ENCODE data around the gene SPEM3. TPM values are rescaled to one million over a fixed set of nuclear protein-coding genes. Genes with fewer than 3 reads are reported as not detected.

The SPEM3 gene
- total RNA-seq, 4 donors from 2014 or later: not detected

DNA sequence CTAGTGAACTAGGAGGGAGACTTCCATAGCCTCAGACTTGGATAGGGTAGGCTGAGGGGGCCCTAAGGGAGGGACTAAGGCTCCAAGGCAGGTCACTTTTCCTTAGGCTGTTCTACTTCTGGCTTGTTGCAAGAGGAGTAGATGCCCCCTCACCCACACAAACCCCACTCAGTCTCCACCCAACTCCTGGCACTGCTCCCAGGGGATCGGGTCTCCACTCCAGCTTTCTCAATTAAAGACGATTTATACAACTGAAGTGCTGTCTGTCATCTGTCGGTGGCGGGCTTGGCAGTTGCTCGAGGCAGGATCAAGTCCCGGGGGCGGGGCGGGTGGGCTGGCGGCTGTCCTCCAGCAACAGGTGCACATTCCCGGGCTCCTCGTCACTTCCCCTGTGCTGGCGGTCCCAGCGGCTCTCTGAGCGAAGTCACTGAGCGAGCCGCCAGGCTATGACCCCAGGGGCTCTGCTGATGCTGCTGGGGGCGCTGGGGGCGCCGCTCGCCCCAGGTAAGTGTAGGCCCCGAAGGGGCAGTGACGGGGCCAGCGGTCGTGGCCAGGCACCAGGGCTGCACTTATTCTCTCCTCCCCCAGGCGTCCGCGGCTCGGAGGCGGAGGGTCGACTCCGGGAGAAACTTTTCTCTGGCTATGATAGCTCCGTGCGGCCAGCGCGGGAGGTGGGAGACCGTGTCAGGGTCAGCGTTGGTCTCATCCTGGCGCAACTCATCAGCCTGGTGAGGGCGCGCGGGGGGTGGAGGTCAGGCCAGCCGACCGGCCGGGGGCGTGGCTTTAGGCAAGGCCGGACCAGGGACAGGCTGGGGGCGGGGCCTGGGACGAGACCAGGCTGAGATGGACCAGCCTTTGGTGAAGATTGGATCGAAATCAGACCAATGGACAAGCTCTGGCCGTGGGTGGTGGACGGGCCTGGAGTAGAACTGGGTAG is 16.3 kb downstream of the SPEM3 start, which contains the start of gene CHRNB1:
TSS of gene CHRNB1 (plus strand) at position 380 of the 937 bp plus-strand sequence. CDS start at position 447, 67 bp downstream.
- TF ChIP-seq CTCF (IDR thresholded peaks at IDR 0.05 in 4 of 5, conservative IDR thresholded peaks at IDR 0.05 in 1 of 5) (peak in 3 of 5 experiments; percentile 18 to 34 (median 34)), POLR2A (IDR thresholded peaks at IDR 0.05) (peak; percentile 75 to 87)
- Histone ChIP-seq H3K9me3 (no peaks in the 10 kb centered on the region), H3K27ac (peak within 1 kb of the TSS; percentile 94 to 100 (median 98)), H3K4me3 (peak within 1 kb of the TSS; percentile 69 to 87 (median 77)), H3K4me1 (peaks cover 22 to 42% of the 10 kb centered on the region in 2 donors), H3K27me3 (no peaks in the 10 kb centered on the region), H3K36me3 (peaks cover 0 to 20% of the 10 kb centered on the region in 2 donors)
- ATAC-seq: peak; percentile 78 to 81
- in situ Hi-C loops (cut with MboI; ENCODE audit: low sequenced_read_pairs in 4 of 4): loop anchor here in 2 of 4 donors (5.0 to 25.0 kb wide), 2 partner anchors 32 to 117 kb away; partner anchors contain the start of genes SENP3 (in 1 of the 2), TNFSF13 (in 1 of the 2) and ZBTB4 (in 1 of the 2)
- intact Hi-C loops (cut with DNase I; ENCODE audit: low total_unique reads): loop anchor here (2.0 kb wide), 2 partner anchors 32 to 116 kb away; partner anchors contain the start of gene SENP3
- peak; percentile 78 to 91 for DNase-seq

- peak overlapping the region; percentile 69 to 87 (median 77) for H3K4me3 ChIP-seq
- no peaks in the 10 kb centered on the region for H3K27me3 ChIP-seq
- in situ Hi-C loops (cut with MboI; ENCODE audit: low sequenced_read_pairs in 4 of 4) (loop anchor here in 1 of 4 donors (25.0 kb wide), 1 partner anchor 117 kb away; the partner anchor contains the start of genes SENP3 and TNFSF13), intact Hi-C loops (cut with DNase I; ENCODE audit: low total_unique reads) (loop anchor here (2.0 kb wide), 2 partner anchors 31 to 115 kb away; partner anchors contain the start of gene SENP3)
- peaks cover 0 to 26% of the 10 kb centered on the region in 2 donors for H3K36me3 ChIP-seq
- peak overlapping the region; percentile 94 to 100 (median 98) for H3K27ac ChIP-seq
- ATAC-seq: peak; percentile 23 to 34
- peaks cover 15 to 40% of the 10 kb centered on the region in 2 donors for H3K4me1 ChIP-seq
- DNase-seq: no peak
- no peak for TF ChIP-seq CTCF (IDR thresholded peaks at IDR 0.05 in 4 of 5, conservative IDR thresholded peaks at IDR 0.05 in 1 of 5)
- no peak for TF ChIP-seq POLR2A (IDR thresholded peaks at IDR 0.05)
- no peaks in the 10 kb centered on the region for H3K9me3 ChIP-seq
Measured at GRCh38 chr17:7445619-7445968, 16.9 kb downstream of the SPEM3 start.

DNA sequence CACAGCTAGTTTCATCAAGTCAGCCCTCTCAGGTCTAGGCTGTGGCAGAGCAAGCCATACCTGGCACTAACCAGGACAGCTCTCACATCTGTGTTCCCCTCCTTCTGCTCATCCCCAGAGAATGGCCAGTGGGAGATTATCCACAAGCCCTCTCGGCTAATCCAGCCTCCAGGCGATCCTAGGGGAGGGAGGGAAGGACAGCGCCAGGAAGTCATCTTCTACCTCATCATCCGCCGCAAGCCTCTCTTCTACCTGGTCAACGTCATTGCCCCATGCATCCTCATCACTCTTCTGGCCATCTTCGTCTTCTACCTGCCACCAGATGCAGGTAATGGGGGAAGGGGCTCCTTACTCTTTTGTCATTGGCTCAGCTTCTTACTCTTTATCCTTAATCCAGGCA is 19.8 kb downstream of the SPEM3 start:
- in situ Hi-C loops (cut with MboI; ENCODE audit: low sequenced_read_pairs in 4 of 4): loop anchor here in 1 of 4 donors (25.0 kb wide), 1 partner anchor 114 kb away; the partner anchor contains the start of genes SENP3 and TNFSF13
- TF ChIP-seq CTCF (IDR thresholded peaks at IDR 0.05 in 4 of 5, conservative IDR thresholded peaks at IDR 0.05 in 1 of 5) (no peak), POLR2A (IDR thresholded peaks at IDR 0.05) (no peak)
- intact Hi-C loops (cut with DNase I; ENCODE audit: low total_unique reads): no loop called here
- ATAC-seq: no peak
- no peaks in the 10 kb centered on the region for H3K9me3 ChIP-seq
- H3K27me3 ChIP-seq: no peaks in the 10 kb centered on the region
- H3K4me1 ChIP-seq: peaks cover 12 to 27% of the 10 kb centered on the region in 2 donors
- peak overlapping the region in 1 of 4 donors; percentile 14 for H3K27ac ChIP-seq
- DNase-seq: no peak
- H3K4me3 ChIP-seq: no peak overlapping the region
- H3K36me3 ChIP-seq: peaks cover 0 to 41% of the 10 kb centered on the region in 2 donors

DNA sequence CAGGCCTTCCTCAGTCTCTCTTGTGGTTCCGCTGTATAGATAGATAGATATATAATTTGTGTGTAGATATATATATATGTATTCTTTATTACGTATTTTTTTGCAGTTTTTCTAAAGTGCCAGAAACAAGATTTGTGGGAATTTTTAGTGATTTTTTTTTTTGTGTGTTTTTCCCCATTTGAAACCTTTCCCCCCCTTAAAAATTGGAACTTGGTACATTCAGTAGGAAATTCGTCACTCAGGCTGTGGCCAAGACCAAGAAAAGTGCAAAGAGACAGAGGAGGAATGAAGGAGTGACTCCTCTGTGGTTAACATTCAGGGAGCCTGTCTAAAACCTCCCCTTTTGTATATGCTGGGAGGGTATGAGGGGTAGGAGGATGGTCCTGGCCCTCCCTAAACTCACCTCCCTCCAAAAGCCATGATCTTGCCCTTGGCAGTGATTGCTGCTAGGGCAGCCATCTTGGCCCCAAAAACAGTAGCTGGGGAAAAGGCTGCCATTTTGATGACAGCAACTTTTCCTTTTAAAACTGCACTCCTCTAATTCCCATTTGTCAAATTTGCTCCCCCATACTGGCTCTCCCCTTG is 31.4 kb downstream of the SPEM3 start:
- ATAC-seq (no peak), DNase-seq (no peak)
- peaks cover 0 to 44% of the 10 kb centered on the region in 2 donors for H3K36me3 ChIP-seq

More for the DNA sequence above, 31.4 kb downstream of the SPEM3 start:
- peak overlapping the region in 3 of 4 donors; percentile 5 to 45 (median 40) for H3K27ac ChIP-seq
- intact Hi-C loops (cut with DNase I; ENCODE audit: low total_unique reads) (no loop called here), in situ Hi-C loops (cut with MboI; ENCODE audit: low sequenced_read_pairs in 4 of 4) (no loop called here)
- no peak overlapping the region for H3K4me3 ChIP-seq
- H3K4me1 ChIP-seq: peaks cover 9% of the 10 kb centered on the region in 2 donors
- no peaks in the 10 kb centered on the region for H3K9me3 ChIP-seq
- H3K27me3 ChIP-seq: no peaks in the 10 kb centered on the region
- TF ChIP-seq CTCF (IDR thresholded peaks at IDR 0.05 in 4 of 5, conservative IDR thresholded peaks at IDR 0.05 in 1 of 5) (no peak), POLR2A (IDR thresholded peaks at IDR 0.05) (no peak)

All from gastrocnemius medialis (tissue), 4 donors.